OCI-LY7 (cell line): Measurements from ENCODE around the gene TLR3. TPM values are rescaled to one million over a fixed set of nuclear protein-coding genes. Genes with fewer than 3 reads are reported as not detected.
A peak's percentile ranks its signal among the peaks of the same experiment; 100 is the strongest.

ENCODE experiments used
- BruUV-seq: library from RNA; stranded (reverse); fragments of 400-500 nt; replicated peaks from 2 replicates; lab custom pipeline; 2021; lab: Mats Ljungman, UMichigan
- CTCF ChIA-PET: fragments of 300-600 bp; sonication (Branson Sonifier 250); formaldehyde crosslinking; loops from one replicate; lab custom pipeline; 2022; ENCODE audit warnings: antibody characterized with exemption; ENCODE audit not compliant: unreplicated experiment; lab: Charles Lee
- POLR2A ChIA-PET: fragments of 300-600 bp; sonication (Branson Sonifier 250); formaldehyde crosslinking; loops from one replicate; lab custom pipeline; 2022; ENCODE audit warnings: antibody characterized with exemption; lab: Charles Lee
- DNase-seq: peaks from one replicate; pipeline ENCODE4 v3.0.0-alpha.2; 2015; ENCODE audit warnings: low spot score
- H2AFZ ChIP-seq: fragments of 200-600 bp; sonication (generic), shearing (Covaris generic); 2 replicates; pipeline ENCODE4 v1.6.1; 2014; ENCODE audit warnings: mild to moderate bottlenecking, antibody characterized with exemption, low read length, moderate library complexity
- H3K27ac ChIP-seq: fragments of 200-600 bp; sonication (generic); 2 replicates; pipeline ENCODE4 v1.5.1; 2014; ENCODE audit warnings: mixed run types, low read depth, mild to moderate bottlenecking, moderate library complexity, low read length, inconsistent platforms; ENCODE audit not compliant: poor library complexity, severe bottlenecking
- H3K36me3 ChIP-seq: fragments of 200-600 bp; sonication (generic); 2 replicates; pipeline ENCODE4 v1.6.1; 2014; ENCODE audit warnings: mild to moderate bottlenecking, antibody characterized with exemption, low read length, moderate library complexity, mixed read lengths; ENCODE audit not compliant: insufficient read depth
- H3K4me1 ChIP-seq: fragments of 200-600 bp; sonication (generic); 2 replicates; pipeline ENCODE4 v1.5.1; 2014; ENCODE audit warnings: mild to moderate bottlenecking, low read length; ENCODE audit not compliant: insufficient read depth, poor library complexity, severe bottlenecking
- H3K4me2 ChIP-seq: fragments of 200-600 bp; sonication (generic); 2 replicates; pipeline ENCODE4 v1.6.1; 2014; ENCODE audit warnings: mild to moderate bottlenecking, low read length
- H3K4me3 ChIP-seq: fragments of 200-600 bp; sonication (generic); 2 replicates; pipeline ENCODE4 v1.5.1; 2014; ENCODE audit warnings: mild to moderate bottlenecking, low read depth, low read length; ENCODE audit not compliant: poor library complexity, severe bottlenecking
- H3K79me2 ChIP-seq: fragments of 200-600 bp; sonication (generic); 2 replicates; pipeline ENCODE4 v1.6.1; 2016; ENCODE audit warnings: low read depth, mild to moderate bottlenecking, low read length, moderate library complexity, mixed read lengths; ENCODE audit not compliant: insufficient read depth
- H3K9me2 ChIP-seq: fragments of 200-600 bp; sonication (generic); 2 replicates; pipeline ENCODE4 v1.6.1; 2016; ENCODE audit warnings: mild to moderate bottlenecking, low read length, mixed read lengths; ENCODE audit not compliant: insufficient read depth
- H3K9me3 ChIP-seq: fragments of 200-600 bp; sonication (generic); 2 replicates; pipeline ENCODE4 v1.6.1; 2014; ENCODE audit warnings: mild to moderate bottlenecking, mixed run types, low read length, mixed read lengths
- H4K20me1 ChIP-seq: fragments of 200-600 bp; sonication (generic); 2 replicates; pipeline ENCODE4 v1.6.1; 2014; ENCODE audit warnings: mild to moderate bottlenecking, antibody characterized with exemption, low read length, moderate library complexity, mixed read lengths; ENCODE audit not compliant: insufficient read depth
- EZH2phosphoT487 ChIP-seq: fragments of 200-600 bp; sonication (generic); IDR thresholded peaks from 2 replicates; pipeline ENCODE4 v1.6.1; 2018; ENCODE audit warnings: low read depth, borderline replicate concordance, mild to moderate bottlenecking, mixed run types, antibody characterized with exemption, low read length, moderate library complexity, mixed read lengths
- intact Hi-C: fragments of 100-400 bp; cut with micrococcal nuclease; formaldehyde crosslinking; loops from one replicate; pipeline ENCODE4 v1.10.0; 2022; ENCODE audit not compliant: unreplicated experiment
- total RNA-seq, 2 experiments: library from RNA; depleted of rRNA in 1 of 2; stranded (reverse); fragments of >200 nt in 1 of 2; shearing (Covaris generic) in 1 of 2; gene quantifications; 2 replicates each; pipeline ENCODE4 v1.2.3, GENCODE V29; 2014 to 2022
- TF ChIP-seq, protein P1 (sequence below): fragments of 200-600 bp; sonication (generic); conservative IDR thresholded peaks from 2 replicates; pipeline ENCODE4 v1.5.1; 2014; ENCODE audit warnings: mild to moderate bottlenecking, antibody characterized with exemption, low read length, moderate library complexity, mixed read lengths

The TLR3 gene
- total RNA-seq, 2 experiments from 2014 or later = 0.38 to 0.53 TPM

DNA sequence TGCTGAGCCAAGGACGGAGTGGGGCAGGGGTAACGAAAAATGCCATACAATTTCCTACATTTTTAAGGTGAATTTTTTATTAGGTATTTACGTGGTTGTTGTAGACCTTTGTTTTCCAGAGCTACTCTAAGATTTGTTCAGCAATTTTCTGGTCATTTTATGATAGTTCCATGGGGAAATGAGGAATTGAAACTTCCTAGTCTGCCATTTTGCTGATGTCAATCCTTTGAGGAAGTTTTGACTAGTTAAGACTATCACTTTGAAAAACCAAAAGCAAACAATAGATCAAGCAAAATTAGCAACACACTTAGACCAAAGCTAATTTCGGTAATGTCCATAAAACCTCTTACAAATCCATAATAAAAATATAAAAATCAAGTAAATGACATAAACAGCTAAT, 7.0 kb upstream of the TLR3 start:
- DNase-seq = no peak
- no peak for TF ChIP-seq EZH2phosphoT487
- TF ChIP-seq, protein P1, sequence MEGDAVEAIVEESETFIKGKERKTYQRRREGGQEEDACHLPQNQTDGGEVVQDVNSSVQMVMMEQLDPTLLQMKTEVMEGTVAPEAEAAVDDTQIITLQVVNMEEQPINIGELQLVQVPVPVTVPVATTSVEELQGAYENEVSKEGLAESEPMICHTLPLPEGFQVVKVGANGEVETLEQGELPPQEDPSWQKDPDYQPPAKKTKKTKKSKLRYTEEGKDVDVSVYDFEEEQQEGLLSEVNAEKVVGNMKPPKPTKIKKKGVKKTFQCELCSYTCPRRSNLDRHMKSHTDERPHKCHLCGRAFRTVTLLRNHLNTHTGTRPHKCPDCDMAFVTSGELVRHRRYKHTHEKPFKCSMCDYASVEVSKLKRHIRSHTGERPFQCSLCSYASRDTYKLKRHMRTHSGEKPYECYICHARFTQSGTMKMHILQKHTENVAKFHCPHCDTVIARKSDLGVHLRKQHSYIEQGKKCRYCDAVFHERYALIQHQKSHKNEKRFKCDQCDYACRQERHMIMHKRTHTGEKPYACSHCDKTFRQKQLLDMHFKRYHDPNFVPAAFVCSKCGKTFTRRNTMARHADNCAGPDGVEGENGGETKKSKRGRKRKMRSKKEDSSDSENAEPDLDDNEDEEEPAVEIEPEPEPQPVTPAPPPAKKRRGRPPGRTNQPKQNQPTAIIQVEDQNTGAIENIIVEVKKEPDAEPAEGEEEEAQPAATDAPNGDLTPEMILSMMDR = no peak
- Histone ChIP-seq H3K9me2 (no peaks in the 10 kb centered on the region), H3K27ac (no peak overlapping the region), H3K4me2 (no peak overlapping the region), H3K36me3 (no peaks in the 10 kb centered on the region), H3K9me3 (no peaks in the 10 kb centered on the region), H3K4me1 (no peaks in the 10 kb centered on the region), H3K79me2 (no peaks in the 10 kb centered on the region), H2AFZ (no peak overlapping the region), H4K20me1 (no peaks in the 10 kb centered on the region), H3K4me3 (no peak overlapping the region)
- no TSS peak for BruUV-seq
- ChIA-PET CTCF (no interaction called here), POLR2A (no interaction called here)
- intact Hi-C loops = no loop called here

DNA sequence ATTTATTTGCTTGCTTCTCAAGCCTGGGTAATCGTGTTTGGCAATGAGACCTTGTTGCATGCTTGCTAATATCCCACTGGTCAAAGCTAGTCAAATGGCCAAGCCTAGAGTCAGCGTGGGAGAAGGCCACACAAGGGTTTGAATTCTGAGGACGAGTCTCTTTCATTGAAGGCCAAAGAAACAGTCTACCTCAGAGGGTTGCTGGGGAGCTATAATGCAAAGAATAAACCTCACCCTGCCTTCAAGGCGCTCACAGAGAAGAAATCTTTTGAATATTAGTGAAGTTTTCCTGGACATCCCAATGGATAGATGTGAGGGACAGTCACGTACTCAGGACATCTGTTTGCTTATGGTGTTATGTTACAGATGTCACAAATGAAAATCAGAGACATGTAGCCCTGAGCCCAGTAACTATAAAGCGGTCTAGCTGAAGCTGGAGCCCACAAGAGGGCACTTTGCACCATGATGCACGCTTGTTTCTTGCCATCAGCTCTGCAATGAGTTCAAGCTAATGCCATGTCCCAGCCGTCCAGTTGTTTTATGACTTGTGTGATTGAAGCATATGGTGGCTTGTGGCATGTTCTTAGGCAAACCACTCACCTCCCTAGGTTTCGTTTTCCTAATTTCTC, 1.1 kb upstream of the TLR3 start:
- no peak overlapping the region for H3K4me3 ChIP-seq

More for the DNA sequence above, 1.1 kb upstream of the TLR3 start:
- peak; percentile 62 for DNase-seq
- intact Hi-C loops = loop anchor here (2.0 to 5.0 kb wide), 2 partner anchors 69 to 124 kb away; partner anchors contain the start of gene CYP4V2
- H3K36me3 ChIP-seq = no peaks in the 10 kb centered on the region
- H3K4me2 ChIP-seq = peak overlapping the region; percentile 78; the same call in 1 of the 2 replicates
- no peaks in the 10 kb centered on the region for H3K9me3 ChIP-seq
- ChIA-PET POLR2A (interaction anchor here (1.2 to 1.4 kb wide), 3 partner anchors 19 to 154 kb away, joined by 3 to 6 read pairs (median 3); partner anchors contain the start of gene CYP4V2), CTCF (no interaction called here)
- peak overlapping the region; percentile 95 for H2AFZ ChIP-seq
- no peaks in the 10 kb centered on the region for H3K9me2 ChIP-seq
- H3K4me1 ChIP-seq = no peaks in the 10 kb centered on the region
- TF ChIP-seq, protein P1 = peak; percentile 69
- TF ChIP-seq EZH2phosphoT487 = no peak
- H4K20me1 ChIP-seq = no peaks in the 10 kb centered on the region
- H3K27ac ChIP-seq = no peak overlapping the region
- BruUV-seq = no TSS peak
- H3K79me2 ChIP-seq = no peaks in the 10 kb centered on the region
